NCI-H2081 treated with DMSO at 0.1 percent for 48 hours (cell line): ENCODE results near the gene HPF1.
"Not testable (repeated sequence)": the region's sequence is repeated elsewhere in the genome, so short reads cannot be mapped to it uniquely, and the experiment has no call there.

Experiments
- DNase-seq: peaks from one replicate; lab custom pipeline; 2025; lab: John Stamatoyannopoulos, UW

Gene HPF1

GRCh38 chr4:169738604-169739003 is 19.1 kb downstream of the HPF1 start:
- DNase-seq, result not testable (repeated sequence)

- no peak for DNase-seq
Measured at GRCh38 chr4:169730564-169730963, 27.2 kb downstream of the HPF1 start.

- DNase-seq, result no peak
Measured at GRCh38 chr4:169727616-169728015, 30.1 kb downstream of the HPF1 start.

- DNase-seq, result no peak
Measured at GRCh38 chr4:169724260-169724659, 33.5 kb downstream of the HPF1 start.

GRCh38 chr4:169723207-169723965 is 34.4 kb downstream of the HPF1 start:
- DNase-seq, result peak; percentile 1

- DNase-seq, result no peak
Measured at GRCh38 chr4:169720529-169720928, 37.2 kb downstream of the HPF1 start.

- DNase-seq, result no peak
Measured at GRCh38 chr4:169716677-169717076, 41.1 kb downstream of the HPF1 start.

- DNase-seq, result no peak
Measured at GRCh38 chr4:169715826-169716225, 41.9 kb downstream of the HPF1 start.

- no peak for DNase-seq
Measured at GRCh38 chr4:169707958-169708643, 49.6 kb downstream of the HPF1 start.

GRCh38 chr4:169698331-169698730 is 59.4 kb downstream of the HPF1 start:
- no peak for DNase-seq

- DNase-seq, result no peak
Measured at GRCh38 chr4:169690787-169691186, 67.0 kb downstream of the HPF1 start.

GRCh38 chr4:169689681-169690080 is 68.1 kb downstream of the HPF1 start:
- DNase-seq, result no peak

- no peak for DNase-seq
Measured at GRCh38 chr4:169682372-169683047, 75.2 kb downstream of the HPF1 start.
